ENCODE measurements around the gene ORAI2. TPM values are rescaled to one million over a fixed set of nuclear protein-coding genes. Genes with fewer than 3 reads are reported as not detected.

Gene ORAI2
- total RNA-seq, 3 donors from 2014 or later, result 2.8 to 9.8 (median 7.5) TPM

- no peak for DNase-seq
- intact Hi-C loops (cut with DNase I, micrococcal nuclease), result no loop called here
- no peak for TF ChIP-seq CTCF (IDR thresholded peaks at IDR 0.05)
- Histone ChIP-seq H3K9me3 (no peaks in the 10 kb centered on the region), H3K36me3 (ENCODE audit: low read depth) (peaks cover 4% of the 10 kb centered on the region), H3K4me1 (ENCODE audit: low read depth) (no peaks in the 10 kb centered on the region), H3K4me3 (no peak overlapping the region)
- ATAC-seq, result peak; percentile 7
Observed at GRCh38 chr7:102455596-102455995, 22.2 kb downstream of the ORAI2 start.

GRCh38 chr7:102456327-102456726, 23.0 kb downstream of the ORAI2 start:
- no peak for TF ChIP-seq CTCF (IDR thresholded peaks at IDR 0.05)
- DNase-seq (no peak), ATAC-seq (no peak)
- Histone ChIP-seq H3K4me3 (no peak overlapping the region), H3K36me3 (ENCODE audit: low read depth) (peaks cover 4% of the 10 kb centered on the region), H3K9me3 (no peaks in the 10 kb centered on the region), H3K4me1 (ENCODE audit: low read depth) (no peaks in the 10 kb centered on the region)
- intact Hi-C loops (cut with DNase I, micrococcal nuclease), result no loop called here

- no peak for TF ChIP-seq CTCF (IDR thresholded peaks at IDR 0.05)
- DNase-seq (no peak), ATAC-seq (no peak)
- H3K9me3 ChIP-seq, result no peaks in the 10 kb centered on the region
- H3K4me1 ChIP-seq (ENCODE audit: low read depth), result no peaks in the 10 kb centered on the region
- intact Hi-C loops (cut with DNase I, micrococcal nuclease), result no loop called here
- peaks cover 4% of the 10 kb centered on the region for H3K36me3 ChIP-seq (ENCODE audit: low read depth)
- no peak overlapping the region for H3K4me3 ChIP-seq
Observed at GRCh38 chr7:102457352-102457924, 24.1 kb downstream of the ORAI2 start.

- no peak for ATAC-seq
- Histone ChIP-seq H3K4me1 (ENCODE audit: low read depth) (peaks cover 9% of the 10 kb centered on the region), H3K9me3 (no peaks in the 10 kb centered on the region), H3K4me3 (no peak overlapping the region), H3K36me3 (ENCODE audit: low read depth) (peaks cover 4% of the 10 kb centered on the region)
- no peak for DNase-seq
- intact Hi-C loops (cut with DNase I, micrococcal nuclease), result no loop called here
- no peak for TF ChIP-seq CTCF (IDR thresholded peaks at IDR 0.05)
Observed at GRCh38 chr7:102459221-102459844, 26.0 kb downstream of the ORAI2 start.

- no peaks in the 10 kb centered on the region for H3K9me3 ChIP-seq
- TF ChIP-seq CTCF (IDR thresholded peaks at IDR 0.05), result no peak
- H3K4me1 ChIP-seq (ENCODE audit: low read depth), result peaks cover 9% of the 10 kb centered on the region
- ATAC-seq (no peak), DNase-seq (no peak)
- peaks cover 4% of the 10 kb centered on the region for H3K36me3 ChIP-seq (ENCODE audit: low read depth)
- intact Hi-C loops (cut with DNase I, micrococcal nuclease), result no loop called here
- no peak overlapping the region for H3K4me3 ChIP-seq
Observed at GRCh38 chr7:102460467-102460866, 27.1 kb downstream of the ORAI2 start.
